HPDE6-E6E7 (cell line): ENCODE results near the gene NUBPL.
"Not testable (repeated sequence)": the region's sequence is repeated elsewhere in the genome, so short reads cannot be mapped to it uniquely, and the experiment has no call there.

ENCODE experiments used
- DNase-seq: peaks from one replicate; pipeline ENCODE4 v3.0.0; 2011; ENCODE audit warnings: missing footprints; ENCODE audit errors: extremely low spot score

Gene NUBPL

GRCh38 chr14:31877255-31877798 lies 316.1 kb downstream of the NUBPL start:
- no peak for DNase-seq

GRCh38 chr14:31879661-31880348 lies 318.6 kb downstream of the NUBPL start:
- no peak for DNase-seq

GRCh38 chr14:31880935-31881334 lies 319.7 kb downstream of the NUBPL start:
- peak; percentile 35 for DNase-seq

GRCh38 chr14:31881531-31882310 lies 320.5 kb downstream of the NUBPL start:
- DNase-seq, result no peak

GRCh38 chr14:31884238-31884637 lies 323.0 kb downstream of the NUBPL start:
- DNase-seq, result no peak

- DNase-seq, result peak; percentile 23
Observed at GRCh38 chr14:31884776-31885379, 323.7 kb downstream of the NUBPL start.

GRCh38 chr14:31886156-31886835 lies 325.1 kb downstream of the NUBPL start:
- DNase-seq, result no peak

- DNase-seq, result no peak
Observed at GRCh38 chr14:31887929-31888580, 326.9 kb downstream of the NUBPL start.

GRCh38 chr14:31889297-31889696 lies 328.1 kb downstream of the NUBPL start:
- DNase-seq, result no peak

GRCh38 chr14:31890202-31890601 lies 329.0 kb downstream of the NUBPL start:
- DNase-seq, result not testable (repeated sequence)

GRCh38 chr14:31893221-31893757 lies 332.1 kb downstream of the NUBPL start:
- DNase-seq, result no peak

GRCh38 chr14:31894351-31894750 lies 333.1 kb downstream of the NUBPL start:
- DNase-seq, result no peak

- DNase-seq, result no peak
Observed at GRCh38 chr14:31895206-31895605, 334.0 kb downstream of the NUBPL start.

GRCh38 chr14:31895646-31896045 lies 334.4 kb downstream of the NUBPL start:
- DNase-seq, result no peak

GRCh38 chr14:31897581-31898186 lies 336.5 kb downstream of the NUBPL start:
- DNase-seq, result no peak

- DNase-seq, result no peak
Observed at GRCh38 chr14:31898838-31899528, 337.8 kb downstream of the NUBPL start.

GRCh38 chr14:31902002-31902401 lies 340.8 kb downstream of the NUBPL start:
- DNase-seq, result peak; percentile 91

GRCh38 chr14:31902945-31903646 lies 341.9 kb downstream of the NUBPL start:
- no peak for DNase-seq

- no peak for DNase-seq
Observed at GRCh38 chr14:31909977-31910376, 348.8 kb downstream of the NUBPL start.
